Fibroblast of the aortic adventitia (primary cell): ENCODE measurements around the gene IL13RA1. TPM values are rescaled to one million over a fixed set of nuclear protein-coding genes. Genes with fewer than 3 reads are reported as not detected.

Source experiments
- DNase-seq: peaks from one replicate; pipeline ENCODE4 v3.0.0-alpha.2; 2010; ENCODE audit warnings: low read depth
- H3K4me3 ChIP-seq: 2 replicates; pipeline ENCODE4 v1.5.1; 2011; ENCODE audit warnings: low read depth, mild to moderate bottlenecking, control low read depth, low read length, moderate library complexity
- CTCF ChIP-seq: IDR thresholded peaks from 2 replicates; pipeline ENCODE4 v1.5.1; 2011; ENCODE audit warnings: mild to moderate bottlenecking, low read length, control low read depth, inconsistent platforms; ENCODE audit not compliant: insufficient read depth
- total RNA-seq: library from RNA; depleted of rRNA; stranded (reverse); fragments of >200 nt; gene quantifications from 2 replicates; pipeline ENCODE4 v1.2.3, GENCODE V29; 2012; ENCODE audit warnings: low replicate concordance

The IL13RA1 gene
- 52.7 and 66.8 TPM in 2 replicates for total RNA-seq

- DNase-seq: peak; percentile 65
- H3K4me3 ChIP-seq: peak within 1 kb of the TSS; percentile 67
- TF ChIP-seq CTCF: no peak
Measured at GRCh38 chrX:118726887-118727685, at the start of gene IL13RA1. Gene IL13RA1, plus strand, starts transcription at chrX:118727606. Its CDS starts 33 bp downstream, at chrX:118727639.

GRCh38 chrX:118679290-118679689, 48.1 kb upstream of the IL13RA1 start:
- no peak for TF ChIP-seq CTCF
- H3K4me3 ChIP-seq: no peak overlapping the region
- DNase-seq: no peak

GRCh38 chrX:118682258-118683014, 45.0 kb upstream of the IL13RA1 start:
- no peak overlapping the region for H3K4me3 ChIP-seq
- peak; percentile 20 for DNase-seq
- no peak for TF ChIP-seq CTCF

- DNase-seq: peak; percentile 14
- H3K4me3 ChIP-seq: no peak overlapping the region
- TF ChIP-seq CTCF: no peak
Measured at GRCh38 chrX:118685393-118685792, 42.0 kb upstream of the IL13RA1 start.

GRCh38 chrX:118688935-118689334, 38.5 kb upstream of the IL13RA1 start:
- DNase-seq: no peak
- H3K4me3 ChIP-seq: no peak overlapping the region
- no peak for TF ChIP-seq CTCF

GRCh38 chrX:118693843-118694242, 33.6 kb upstream of the IL13RA1 start:
- no peak for DNase-seq
- H3K4me3 ChIP-seq: no peak overlapping the region
- no peak for TF ChIP-seq CTCF
